ENCODE data around the gene PTP4A2.

The PTP4A2 gene

GRCh38 chr1:31938184-31938975, at the start of gene PTP4A2:
TSS of gene PTP4A2 (minus strand) at chr1:31938368. CDS start at chr1:31919065, 19,303 bp downstream.
- H3K4me1 ChIP-seq (ENCODE audit: control insufficient read depth, low read depth, low read length), result peaks cover 16% of the 10 kb centered on the region

GRCh38 chr1:31987135-31987619, 49.0 kb upstream of the PTP4A2 start:
- no peaks in the 10 kb centered on the region for H3K4me1 ChIP-seq (ENCODE audit: control insufficient read depth, low read depth, low read length)
- H3K9ac ChIP-seq (ENCODE audit: low read length), result no peak overlapping the region
- H3K9me3 ChIP-seq (ENCODE audit: control insufficient read depth, low read depth, low read length), result no peaks in the 10 kb centered on the region
- no peak overlapping the region for H3K27ac ChIP-seq (ENCODE audit: low read length)
- H3K4me3 ChIP-seq (ENCODE audit: low read length), result no peak overlapping the region
- no peaks in the 10 kb centered on the region for H3K36me3 ChIP-seq (ENCODE audit: control insufficient read depth, low read depth, low read length)
- no peaks in the 10 kb centered on the region for H3K27me3 ChIP-seq (ENCODE audit: control insufficient read depth, insufficient read depth, low read length)

More at GRCh38 chr1:31938184-31938975, at the start of gene PTP4A2:
- Histone ChIP-seq H3K9me3 (ENCODE audit: control insufficient read depth, low read depth, low read length) (no peaks in the 10 kb centered on the region), H3K9ac (ENCODE audit: low read length) (peak within 1 kb of the TSS; percentile 71), H3K4me3 (ENCODE audit: low read length) (peak within 1 kb of the TSS; percentile 91), H3K27ac (ENCODE audit: low read length) (no peak within 1 kb of the TSS), H3K27me3 (ENCODE audit: control insufficient read depth, insufficient read depth, low read length) (peaks cover 11% of the 10 kb centered on the region), H3K36me3 (ENCODE audit: control insufficient read depth, low read depth, low read length) (no peaks in the 10 kb centered on the region)

GRCh38 chr1:31985430-31985829, 47.3 kb upstream of the PTP4A2 start:
- H3K9ac ChIP-seq (ENCODE audit: low read length), result no peak overlapping the region
- H3K27ac ChIP-seq (ENCODE audit: low read length), result no peak overlapping the region

GRCh38 chr1:31984419-31985347, 46.5 kb upstream of the PTP4A2 start:
- H3K4me1 ChIP-seq (ENCODE audit: control insufficient read depth, low read depth, low read length), result no peaks in the 10 kb centered on the region
- H3K27ac ChIP-seq (ENCODE audit: low read length), result no peak overlapping the region
- H3K4me3 ChIP-seq (ENCODE audit: low read length), result no peak overlapping the region
- no peaks in the 10 kb centered on the region for H3K27me3 ChIP-seq (ENCODE audit: control insufficient read depth, insufficient read depth, low read length)
- no peaks in the 10 kb centered on the region for H3K36me3 ChIP-seq (ENCODE audit: control insufficient read depth, low read depth, low read length)
- H3K9me3 ChIP-seq (ENCODE audit: control insufficient read depth, low read depth, low read length), result no peaks in the 10 kb centered on the region
- H3K9ac ChIP-seq (ENCODE audit: low read length), result no peak overlapping the region

More at GRCh38 chr1:31985430-31985829, 47.3 kb upstream of the PTP4A2 start:
- H3K36me3 ChIP-seq (ENCODE audit: control insufficient read depth, low read depth, low read length), result no peaks in the 10 kb centered on the region
- no peaks in the 10 kb centered on the region for H3K9me3 ChIP-seq (ENCODE audit: control insufficient read depth, low read depth, low read length)
- no peak overlapping the region for H3K4me3 ChIP-seq (ENCODE audit: low read length)
- H3K27me3 ChIP-seq (ENCODE audit: control insufficient read depth, insufficient read depth, low read length), result no peaks in the 10 kb centered on the region
- H3K4me1 ChIP-seq (ENCODE audit: control insufficient read depth, low read depth, low read length), result no peaks in the 10 kb centered on the region

GRCh38 chr1:31981972-31982371, 43.8 kb upstream of the PTP4A2 start:
- Histone ChIP-seq H3K9me3 (ENCODE audit: control insufficient read depth, low read depth, low read length) (no peaks in the 10 kb centered on the region), H3K36me3 (ENCODE audit: control insufficient read depth, low read depth, low read length) (no peaks in the 10 kb centered on the region), H3K27me3 (ENCODE audit: control insufficient read depth, insufficient read depth, low read length) (no peaks in the 10 kb centered on the region), H3K4me3 (ENCODE audit: low read length) (no peak overlapping the region), H3K9ac (ENCODE audit: low read length) (no peak overlapping the region), H3K27ac (ENCODE audit: low read length) (no peak overlapping the region), H3K4me1 (ENCODE audit: control insufficient read depth, low read depth, low read length) (no peaks in the 10 kb centered on the region)

GRCh38 chr1:31981456-31981839, 43.3 kb upstream of the PTP4A2 start:
- no peaks in the 10 kb centered on the region for H3K9me3 ChIP-seq (ENCODE audit: control insufficient read depth, low read depth, low read length)
- no peak overlapping the region for H3K27ac ChIP-seq (ENCODE audit: low read length)
- no peak overlapping the region for H3K4me3 ChIP-seq (ENCODE audit: low read length)
- H3K4me1 ChIP-seq (ENCODE audit: control insufficient read depth, low read depth, low read length), result no peaks in the 10 kb centered on the region
- H3K9ac ChIP-seq (ENCODE audit: low read length), result no peak overlapping the region
- no peaks in the 10 kb centered on the region for H3K36me3 ChIP-seq (ENCODE audit: control insufficient read depth, low read depth, low read length)
- no peaks in the 10 kb centered on the region for H3K27me3 ChIP-seq (ENCODE audit: control insufficient read depth, insufficient read depth, low read length)

- Histone ChIP-seq H3K9me3 (ENCODE audit: control insufficient read depth, low read depth, low read length) (no peaks in the 10 kb centered on the region), H3K27ac (ENCODE audit: low read length) (no peak overlapping the region), H3K36me3 (ENCODE audit: control insufficient read depth, low read depth, low read length) (no peaks in the 10 kb centered on the region), H3K4me3 (ENCODE audit: low read length) (no peak overlapping the region), H3K4me1 (ENCODE audit: control insufficient read depth, low read depth, low read length) (no peaks in the 10 kb centered on the region), H3K27me3 (ENCODE audit: control insufficient read depth, insufficient read depth, low read length) (no peaks in the 10 kb centered on the region), H3K9ac (ENCODE audit: low read length) (no peak overlapping the region)
Measured at GRCh38 chr1:31980835-31981455, 42.8 kb upstream of the PTP4A2 start.

- no peak overlapping the region for H3K4me3 ChIP-seq (ENCODE audit: low read length)
- H3K9ac ChIP-seq (ENCODE audit: low read length), result no peak overlapping the region
- no peaks in the 10 kb centered on the region for H3K9me3 ChIP-seq (ENCODE audit: control insufficient read depth, low read depth, low read length)
- H3K27ac ChIP-seq (ENCODE audit: low read length), result no peak overlapping the region
- no peaks in the 10 kb centered on the region for H3K27me3 ChIP-seq (ENCODE audit: control insufficient read depth, insufficient read depth, low read length)
- no peaks in the 10 kb centered on the region for H3K36me3 ChIP-seq (ENCODE audit: control insufficient read depth, low read depth, low read length)
- H3K4me1 ChIP-seq (ENCODE audit: control insufficient read depth, low read depth, low read length), result no peaks in the 10 kb centered on the region
Measured at GRCh38 chr1:31978843-31979400, 40.8 kb upstream of the PTP4A2 start.

GRCh38 chr1:31977385-31978131, 39.4 kb upstream of the PTP4A2 start:
- Histone ChIP-seq H3K9me3 (ENCODE audit: control insufficient read depth, low read depth, low read length) (no peaks in the 10 kb centered on the region), H3K27ac (ENCODE audit: low read length) (no peak overlapping the region), H3K27me3 (ENCODE audit: control insufficient read depth, insufficient read depth, low read length) (no peaks in the 10 kb centered on the region), H3K4me1 (ENCODE audit: control insufficient read depth, low read depth, low read length) (no peaks in the 10 kb centered on the region), H3K4me3 (ENCODE audit: low read length) (no peak overlapping the region), H3K9ac (ENCODE audit: low read length) (no peak overlapping the region), H3K36me3 (ENCODE audit: control insufficient read depth, low read depth, low read length) (no peaks in the 10 kb centered on the region)

- no peak overlapping the region for H3K27ac ChIP-seq (ENCODE audit: low read length)
- H3K36me3 ChIP-seq (ENCODE audit: control insufficient read depth, low read depth, low read length), result no peaks in the 10 kb centered on the region
- no peaks in the 10 kb centered on the region for H3K27me3 ChIP-seq (ENCODE audit: control insufficient read depth, insufficient read depth, low read length)
- H3K9ac ChIP-seq (ENCODE audit: low read length), result no peak overlapping the region
- no peaks in the 10 kb centered on the region for H3K4me1 ChIP-seq (ENCODE audit: control insufficient read depth, low read depth, low read length)
- H3K9me3 ChIP-seq (ENCODE audit: control insufficient read depth, low read depth, low read length), result no peaks in the 10 kb centered on the region
- H3K4me3 ChIP-seq (ENCODE audit: low read length), result no peak overlapping the region
Measured at GRCh38 chr1:31976401-31976800, 38.2 kb upstream of the PTP4A2 start.

All from iPS-18a (cell line).